Measurements from ENCODE around the gene RALGPS2. TPM values are rescaled to one million over a fixed set of nuclear protein-coding genes. Genes with fewer than 3 reads are reported as not detected.

The RALGPS2 gene
- polyA plus RNA-seq, 1 of the 3 experiments (the other 2 are of a cell fraction) = 5.1 TPM

DNA sequence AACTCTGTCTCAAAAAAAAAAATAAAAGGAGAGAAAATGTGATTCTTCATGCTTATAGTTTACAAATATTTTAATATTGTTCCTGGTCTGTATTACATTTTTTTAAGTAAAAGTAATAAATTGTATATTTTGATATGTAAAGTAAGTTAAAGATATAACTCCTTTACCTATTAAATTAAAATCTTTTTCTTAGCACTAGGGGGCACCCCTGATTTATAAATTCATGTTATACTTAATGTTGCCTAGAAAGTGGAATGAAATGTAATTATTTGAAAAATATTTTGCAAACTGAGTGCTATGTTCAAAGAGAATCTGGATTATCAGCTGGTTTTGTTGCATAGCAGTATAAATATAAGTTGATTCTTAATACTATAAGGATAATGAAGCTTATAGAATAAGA is 49.2 kb downstream of the RALGPS2 start:
- H4K20me1 ChIP-seq (ENCODE audit: insufficient read depth) = no peaks in the 10 kb centered on the region
- no peak overlapping the region for H3K4me3 ChIP-seq (ENCODE audit: low read depth in 2 of 2, low read length in 1 of 2)
- H3K27ac ChIP-seq (ENCODE audit: low read depth in 2 of 2, low read length in 1 of 2) = no peak overlapping the region
- CTCF ChIA-PET = interaction anchor here (0.7 to 5.7 kb wide), 17 partner anchors 9 to 595 kb away, joined by 3 to 98 read pairs (median 4); no protein-coding TSS in a partner anchor
- no peaks in the 10 kb centered on the region for H3K4me1 ChIP-seq (ENCODE audit: control insufficient read depth in 1 of 2, insufficient read depth in 2 of 2, low read depth in 1 of 2, low read length in 1 of 2)
- no peaks in the 10 kb centered on the region; the same call in 1 of the 2 replicates for H3K9me3 ChIP-seq
- H3K4me2 ChIP-seq = no peak overlapping the region
- peak; percentile 22 for DNase-seq
- peaks cover 3 to 4% of the 10 kb centered on the region in 2 experiments for H3K36me3 ChIP-seq (replicated peaks in 1 of 2; ENCODE audit: control insufficient read depth in 1 of 2, insufficient read depth in 2 of 2, low read length in 1 of 2)
- H2AFZ ChIP-seq (ENCODE audit: low read depth) = no peak overlapping the region
- no peaks in the 10 kb centered on the region for H3K27me3 ChIP-seq (ENCODE audit: insufficient read depth)
- TF ChIP-seq SMC3 (IDR thresholded peaks at IDR 0.05; ENCODE audit: low read depth, low read length) = peak; percentile 35; the same call in 1 of the 2 replicates
- TF ChIP-seq RXRA (IDR thresholded peaks at IDR 0.05; ENCODE audit: borderline replicate concordance, low read depth) = no peak
- TF ChIP-seq, protein P1, sequence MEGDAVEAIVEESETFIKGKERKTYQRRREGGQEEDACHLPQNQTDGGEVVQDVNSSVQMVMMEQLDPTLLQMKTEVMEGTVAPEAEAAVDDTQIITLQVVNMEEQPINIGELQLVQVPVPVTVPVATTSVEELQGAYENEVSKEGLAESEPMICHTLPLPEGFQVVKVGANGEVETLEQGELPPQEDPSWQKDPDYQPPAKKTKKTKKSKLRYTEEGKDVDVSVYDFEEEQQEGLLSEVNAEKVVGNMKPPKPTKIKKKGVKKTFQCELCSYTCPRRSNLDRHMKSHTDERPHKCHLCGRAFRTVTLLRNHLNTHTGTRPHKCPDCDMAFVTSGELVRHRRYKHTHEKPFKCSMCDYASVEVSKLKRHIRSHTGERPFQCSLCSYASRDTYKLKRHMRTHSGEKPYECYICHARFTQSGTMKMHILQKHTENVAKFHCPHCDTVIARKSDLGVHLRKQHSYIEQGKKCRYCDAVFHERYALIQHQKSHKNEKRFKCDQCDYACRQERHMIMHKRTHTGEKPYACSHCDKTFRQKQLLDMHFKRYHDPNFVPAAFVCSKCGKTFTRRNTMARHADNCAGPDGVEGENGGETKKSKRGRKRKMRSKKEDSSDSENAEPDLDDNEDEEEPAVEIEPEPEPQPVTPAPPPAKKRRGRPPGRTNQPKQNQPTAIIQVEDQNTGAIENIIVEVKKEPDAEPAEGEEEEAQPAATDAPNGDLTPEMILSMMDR (IDR thresholded peaks at IDR 0.05) = peak; percentile 61
- peak; percentile 61 for TF ChIP-seq RAD21 (IDR thresholded peaks at IDR 0.05; ENCODE audit: low read length)
- POLR2A ChIA-PET = no interaction called here
- peaks cover 34% of the 10 kb centered on the region; the same call in 1 of the 2 replicates for H3K79me2 ChIP-seq (ENCODE audit: insufficient read depth)
- H3K9ac ChIP-seq = no peak overlapping the region
- no peaks in the 10 kb centered on the region for H3K9me2 ChIP-seq
- peaks cover 7% of the 10 kb centered on the region for H3F3A ChIP-seq (replicated peaks; ENCODE audit: insufficient read depth)

DNA sequence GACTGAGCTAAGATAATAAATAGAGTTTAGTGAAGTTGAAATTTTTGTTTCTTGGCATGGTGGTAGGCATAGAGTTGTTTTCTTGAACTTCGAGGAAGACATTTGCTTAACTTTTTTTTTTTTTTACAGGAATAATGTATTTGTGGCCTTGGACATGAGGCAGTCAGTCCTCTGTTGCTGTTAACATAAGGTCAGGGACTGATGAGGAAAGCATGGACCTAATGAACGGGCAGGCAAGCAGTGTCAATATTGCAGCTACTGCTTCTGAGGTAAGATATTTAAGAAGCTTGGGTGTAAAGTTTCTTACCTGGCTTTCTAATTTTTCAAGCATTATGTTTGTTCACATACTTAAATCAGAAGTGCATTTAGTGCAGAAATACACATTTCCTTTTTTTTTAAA is 51.5 kb downstream of the RALGPS2 start:
- 96% methylated on average over 2 of the region's 2 CpGs for WGBS (ENCODE audit: low lambda C conversion rate)
- no peaks in the 10 kb centered on the region for H3K27me3 ChIP-seq (ENCODE audit: insufficient read depth)

More for the DNA sequence above, 51.5 kb downstream of the RALGPS2 start:
- ChIA-PET POLR2A (no interaction called here), CTCF (interaction anchor here (0.6 to 5.7 kb wide), 5 partner anchors 42 to 1171 kb away, joined by 3 to 98 read pairs (median 4); no protein-coding TSS in a partner anchor)
- no peak for TF ChIP-seq NFIC (IDR thresholded peaks at IDR 0.05; ENCODE audit: borderline replicate concordance)
- no peak for TF ChIP-seq RAD21 (IDR thresholded peaks at IDR 0.05; ENCODE audit: low read length)
- no peak for TF ChIP-seq CHD2 (IDR thresholded peaks at IDR 0.05; ENCODE audit: low read length, partially characterized antibody)
- TF ChIP-seq, protein P2, sequence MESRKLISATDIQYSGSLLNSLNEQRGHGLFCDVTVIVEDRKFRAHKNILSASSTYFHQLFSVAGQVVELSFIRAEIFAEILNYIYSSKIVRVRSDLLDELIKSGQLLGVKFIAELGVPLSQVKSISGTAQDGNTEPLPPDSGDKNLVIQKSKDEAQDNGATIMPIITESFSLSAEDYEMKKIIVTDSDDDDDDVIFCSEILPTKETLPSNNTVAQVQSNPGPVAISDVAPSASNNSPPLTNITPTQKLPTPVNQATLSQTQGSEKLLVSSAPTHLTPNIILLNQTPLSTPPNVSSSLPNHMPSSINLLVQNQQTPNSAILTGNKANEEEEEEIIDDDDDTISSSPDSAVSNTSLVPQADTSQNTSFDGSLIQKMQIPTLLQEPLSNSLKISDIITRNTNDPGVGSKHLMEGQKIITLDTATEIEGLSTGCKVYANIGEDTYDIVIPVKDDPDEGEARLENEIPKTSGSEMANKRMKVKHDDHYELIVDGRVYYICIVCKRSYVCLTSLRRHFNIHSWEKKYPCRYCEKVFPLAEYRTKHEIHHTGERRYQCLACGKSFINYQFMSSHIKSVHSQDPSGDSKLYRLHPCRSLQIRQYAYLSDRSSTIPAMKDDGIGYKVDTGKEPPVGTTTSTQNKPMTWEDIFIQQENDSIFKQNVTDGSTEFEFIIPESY (IDR thresholded peaks at IDR 0.05; ENCODE audit: borderline replicate concordance, low read depth) = no peak
- TF ChIP-seq FOSL2 (IDR thresholded peaks at IDR 0.05; ENCODE audit: borderline replicate concordance, low read depth) = no peak
- TF ChIP-seq EZH2phosphoT487 (IDR thresholded peaks at IDR 0.05; ENCODE audit: borderline replicate concordance, low read depth) = no peak
- TF ChIP-seq EP300 (IDR thresholded peaks at IDR 0.05; ENCODE audit: borderline replicate concordance in 1 of 2, low read depth in 1 of 2, low read length in 1 of 2) = no peak
- no peak for TF ChIP-seq RCOR1 (IDR thresholded peaks at IDR 0.05; ENCODE audit: low read length)
- TF ChIP-seq TCF12 (IDR thresholded peaks at IDR 0.05) = no peak
- TF ChIP-seq GATA2 (CRISPR knock-in tag; IDR thresholded peaks at IDR 0.05) = no peak
- H3K27ac ChIP-seq (ENCODE audit: low read depth in 2 of 2, low read length in 1 of 2) = no peak overlapping the region
- H4K20me1 ChIP-seq (ENCODE audit: insufficient read depth) = no peaks in the 10 kb centered on the region
- no peak for DNase-seq
- no peak overlapping the region for H2AFZ ChIP-seq (ENCODE audit: low read depth)
- H3K79me2 ChIP-seq (ENCODE audit: insufficient read depth) = peaks cover 22% of the 10 kb centered on the region; the same call in 1 of the 2 replicates
- peaks cover 8% of the 10 kb centered on the region for H3F3A ChIP-seq (replicated peaks; ENCODE audit: insufficient read depth)
- H3K9me3 ChIP-seq = no peaks in the 10 kb centered on the region
- no peak overlapping the region for H3K4me2 ChIP-seq
- no peaks in the 10 kb centered on the region for H3K4me1 ChIP-seq (ENCODE audit: control insufficient read depth in 1 of 2, insufficient read depth in 2 of 2, low read depth in 1 of 2, low read length in 1 of 2)
- no peak overlapping the region for H3K9ac ChIP-seq
- no peaks in the 10 kb centered on the region for H3K9me2 ChIP-seq
- peaks cover 3 to 9% of the 10 kb centered on the region in 2 experiments for H3K36me3 ChIP-seq (replicated peaks in 1 of 2; ENCODE audit: control insufficient read depth in 1 of 2, insufficient read depth in 2 of 2, low read length in 1 of 2)
- no peak overlapping the region for H3K4me3 ChIP-seq (ENCODE audit: low read depth in 2 of 2, low read length in 1 of 2)
